ENCODE data around the gene PRKAG1.
A peak's percentile ranks its signal among the peaks of the same experiment; 100 is the strongest.

PRKAG1 gene

DNA sequence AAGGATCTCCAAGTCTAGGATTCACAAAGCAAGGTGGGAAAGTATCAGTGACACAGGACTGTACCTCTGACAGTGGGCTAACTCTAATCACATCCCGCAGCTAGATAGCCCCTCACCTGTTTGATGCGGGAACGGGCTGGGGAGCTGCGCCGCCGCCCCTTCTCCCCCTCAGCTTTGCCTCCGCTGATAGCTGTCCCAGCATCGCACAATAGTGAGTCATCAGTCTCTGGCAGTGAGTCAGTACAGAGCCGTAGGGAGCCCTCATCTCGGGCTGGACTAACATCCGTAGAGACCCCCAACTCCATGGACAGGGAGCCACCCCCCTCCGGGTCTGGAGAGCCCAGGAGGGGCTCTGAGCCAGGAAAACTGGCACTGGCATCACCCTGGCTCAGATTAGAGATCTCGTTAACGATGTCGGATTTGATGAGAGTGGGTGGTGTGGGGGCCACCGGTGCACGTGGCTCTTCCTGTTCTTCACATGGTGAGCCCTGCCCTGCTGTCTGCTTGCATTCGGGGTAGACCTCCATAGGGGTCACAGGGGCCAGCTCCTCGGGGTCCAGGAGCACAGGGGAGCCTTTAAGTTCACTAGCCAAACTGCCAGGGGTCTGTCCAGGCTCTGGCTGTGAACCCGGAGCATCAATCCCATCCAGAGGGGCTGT lies 31.1 kb upstream of the PRKAG1 start:
- no CpG with 5 or more reads among the region's 20 CpGs for WGBS (ENCODE audit: insufficient coverage, insufficient read length)
- Histone ChIP-seq H3K36me3 (ENCODE audit: control insufficient read depth, insufficient read depth, low read length) (peaks cover 77% of the 10 kb centered on the region), H3K27me3 (ENCODE audit: control insufficient read depth, insufficient read depth, low read length) (no peaks in the 10 kb centered on the region), H3K27ac (ENCODE audit: low read length) (no peak overlapping the region), H3K9me3 (ENCODE audit: control insufficient read depth, insufficient read depth, low read length) (no peaks in the 10 kb centered on the region), H3K4me1 (ENCODE audit: control insufficient read depth, insufficient read depth, low read length) (no peaks in the 10 kb centered on the region), H3K4me3 (ENCODE audit: low read length) (no peak overlapping the region)
- DNase-seq (ENCODE audit: low read depth, low spot score) = no peak

DNA sequence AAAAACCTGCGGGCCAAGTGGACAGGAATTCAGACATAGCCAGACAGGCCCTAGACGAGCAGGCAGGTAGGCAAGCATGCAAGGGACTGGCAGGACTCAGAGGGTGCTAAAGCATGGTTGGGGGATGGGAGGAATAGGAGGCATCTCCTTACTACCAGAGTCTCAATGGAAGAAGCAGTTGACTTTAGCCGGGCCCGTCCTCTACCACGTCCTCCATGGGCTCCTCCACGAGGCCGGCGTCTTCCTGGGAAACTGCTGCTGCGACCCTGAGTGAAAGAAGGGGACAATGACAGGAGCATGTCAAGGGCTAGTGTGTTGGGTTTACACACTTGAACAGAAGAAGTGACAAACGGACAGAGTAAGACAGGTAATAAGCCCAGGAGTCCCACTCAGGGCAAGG lies 30.4 kb upstream of the PRKAG1 start:
- WGBS (ENCODE audit: insufficient coverage, insufficient read length) = no CpG with 5 or more reads among the region's 10 CpGs
- no peak overlapping the region for H3K4me3 ChIP-seq (ENCODE audit: low read length)
- no peaks in the 10 kb centered on the region for H3K9me3 ChIP-seq (ENCODE audit: control insufficient read depth, insufficient read depth, low read length)
- no peak overlapping the region for H3K27ac ChIP-seq (ENCODE audit: low read length)
- H3K4me1 ChIP-seq (ENCODE audit: control insufficient read depth, insufficient read depth, low read length) = no peaks in the 10 kb centered on the region
- no peaks in the 10 kb centered on the region for H3K27me3 ChIP-seq (ENCODE audit: control insufficient read depth, insufficient read depth, low read length)
- DNase-seq (ENCODE audit: low read depth, low spot score) = no peak
- H3K36me3 ChIP-seq (ENCODE audit: control insufficient read depth, insufficient read depth, low read length) = peaks cover 77% of the 10 kb centered on the region

DNA sequence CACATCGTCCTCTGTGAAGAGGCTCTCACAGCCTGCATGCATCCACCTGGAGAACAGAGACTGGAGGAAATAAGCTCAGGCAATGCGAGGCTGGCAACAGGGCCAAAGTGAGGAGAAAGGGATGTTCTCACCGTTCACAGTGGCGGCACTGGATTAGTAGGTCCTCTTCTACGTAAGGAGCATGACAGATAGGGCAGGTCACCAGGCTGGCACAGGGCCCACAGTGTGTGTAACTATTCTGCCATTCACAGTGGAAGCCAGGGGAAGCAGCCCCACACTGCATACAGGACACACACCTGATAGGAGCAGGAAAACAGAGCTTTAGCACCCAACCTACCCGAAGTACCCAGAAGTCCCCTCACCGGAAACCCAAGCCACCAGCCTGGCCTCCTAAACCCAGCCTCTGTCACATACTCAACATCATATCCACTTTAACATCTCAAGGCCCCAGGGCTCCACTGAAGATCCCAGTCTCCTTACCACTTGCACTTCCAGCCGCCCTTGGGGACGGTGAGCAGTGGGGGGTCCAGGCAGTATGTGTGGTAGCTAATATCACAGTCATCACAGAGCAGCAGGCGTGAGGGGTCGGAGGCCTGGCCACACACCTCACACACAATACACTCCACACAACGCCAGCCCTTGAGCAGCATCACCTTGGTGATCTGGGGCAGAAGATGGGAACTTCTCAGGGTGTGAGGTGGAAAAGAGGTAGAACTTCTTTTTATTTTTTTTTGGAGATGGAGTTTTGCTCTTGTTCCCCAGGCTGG lies 27.7 kb upstream of the PRKAG1 start:
- H3K4me1 ChIP-seq (ENCODE audit: control insufficient read depth, insufficient read depth, low read length) = no peaks in the 10 kb centered on the region
- peaks cover 76% of the 10 kb centered on the region for H3K36me3 ChIP-seq (ENCODE audit: control insufficient read depth, insufficient read depth, low read length)
- H3K4me3 ChIP-seq (ENCODE audit: low read length) = no peak overlapping the region
- DNase-seq (ENCODE audit: low read depth, low spot score) = no peak
- H3K27ac ChIP-seq (ENCODE audit: low read length) = no peak overlapping the region
- H3K9me3 ChIP-seq (ENCODE audit: control insufficient read depth, insufficient read depth, low read length) = no peaks in the 10 kb centered on the region
- no peaks in the 10 kb centered on the region for H3K27me3 ChIP-seq (ENCODE audit: control insufficient read depth, insufficient read depth, low read length)
- WGBS (ENCODE audit: insufficient coverage, insufficient read length) = no CpG with 5 or more reads among the region's 12 CpGs

DNA sequence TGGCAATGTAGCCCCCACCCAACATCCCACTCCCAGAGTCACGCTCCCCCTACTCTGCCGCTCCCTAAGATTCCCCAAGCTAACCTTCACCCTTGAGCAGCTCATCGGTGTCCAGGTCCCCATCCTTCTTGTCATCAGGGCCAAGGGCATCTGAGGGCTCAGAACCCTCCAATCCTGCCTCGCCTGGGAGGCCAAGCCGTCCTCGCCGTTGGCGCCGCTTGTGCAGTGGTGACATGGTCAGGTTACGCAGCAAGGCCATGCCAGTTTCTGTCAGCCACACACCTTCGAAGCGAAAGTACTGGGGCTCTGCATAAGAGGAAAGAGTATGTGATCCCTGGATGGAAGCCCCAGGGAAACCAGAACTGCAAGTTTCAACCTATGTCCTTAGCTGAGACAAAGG lies 26.1 kb upstream of the PRKAG1 start:
- Histone ChIP-seq H3K9me3 (ENCODE audit: control insufficient read depth, insufficient read depth, low read length) (no peaks in the 10 kb centered on the region), H3K4me1 (ENCODE audit: control insufficient read depth, insufficient read depth, low read length) (no peaks in the 10 kb centered on the region), H3K4me3 (ENCODE audit: low read length) (no peak overlapping the region), H3K27ac (ENCODE audit: low read length) (no peak overlapping the region), H3K36me3 (ENCODE audit: control insufficient read depth, insufficient read depth, low read length) (peaks cover 72% of the 10 kb centered on the region), H3K27me3 (ENCODE audit: control insufficient read depth, insufficient read depth, low read length) (no peaks in the 10 kb centered on the region)
- WGBS (ENCODE audit: insufficient coverage, insufficient read length) = no CpG with 5 or more reads among the region's 12 CpGs
- no peak for DNase-seq (ENCODE audit: low read depth, low spot score)

DNA sequence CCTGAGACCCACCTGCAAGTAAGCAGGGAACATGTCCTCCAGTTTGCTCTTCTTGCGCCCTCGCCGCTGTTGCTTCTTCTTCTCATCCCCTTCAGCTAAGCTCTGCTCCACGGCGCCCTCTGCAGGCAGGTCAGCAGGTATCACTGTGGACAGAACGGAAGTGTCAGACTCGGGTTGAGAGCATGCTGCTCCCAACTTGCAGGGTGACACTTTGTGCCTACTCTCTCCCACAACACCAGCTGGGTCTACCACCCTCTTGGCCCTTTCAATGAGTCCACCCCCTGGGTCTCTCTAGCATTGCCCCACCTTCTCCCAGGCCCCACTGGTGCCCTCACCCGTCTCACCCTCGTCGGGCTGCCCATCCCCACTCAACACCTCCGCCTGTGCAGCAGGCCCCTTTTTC lies 25.3 kb upstream of the PRKAG1 start:
- Histone ChIP-seq H3K4me3 (ENCODE audit: low read length) (no peak overlapping the region), H3K27ac (ENCODE audit: low read length) (no peak overlapping the region), H3K27me3 (ENCODE audit: control insufficient read depth, insufficient read depth, low read length) (no peaks in the 10 kb centered on the region), H3K9me3 (ENCODE audit: control insufficient read depth, insufficient read depth, low read length) (no peaks in the 10 kb centered on the region), H3K4me1 (ENCODE audit: control insufficient read depth, insufficient read depth, low read length) (no peaks in the 10 kb centered on the region), H3K36me3 (ENCODE audit: control insufficient read depth, insufficient read depth, low read length) (peaks cover 72% of the 10 kb centered on the region)
- DNase-seq (ENCODE audit: low read depth, low spot score) = peak; percentile 25
- WGBS (ENCODE audit: insufficient coverage, insufficient read length) = no CpG with 5 or more reads among the region's 11 CpGs

DNA sequence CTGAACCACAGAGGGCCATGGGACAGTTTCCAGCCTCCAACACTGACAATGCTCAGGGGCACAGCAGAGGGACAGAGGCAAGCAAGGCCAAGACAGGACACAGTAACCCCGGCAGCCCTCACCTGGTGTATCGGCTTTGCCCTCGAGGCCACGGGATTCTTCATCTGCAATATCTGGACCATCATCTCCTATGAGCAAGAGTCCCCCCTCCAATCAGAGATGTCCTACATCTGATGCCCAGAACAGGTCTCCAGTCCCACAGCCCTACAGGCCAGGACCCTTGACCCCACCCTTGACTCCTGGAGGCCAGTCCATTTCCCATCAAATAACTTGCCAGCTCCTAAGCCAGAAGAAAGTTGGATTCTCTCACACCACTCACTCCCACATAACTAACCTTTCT lies 24.7 kb upstream of the PRKAG1 start:
- DNase-seq (ENCODE audit: low read depth, low spot score) = no peak
- Histone ChIP-seq H3K36me3 (ENCODE audit: control insufficient read depth, insufficient read depth, low read length) (peaks cover 71% of the 10 kb centered on the region), H3K27me3 (ENCODE audit: control insufficient read depth, insufficient read depth, low read length) (no peaks in the 10 kb centered on the region), H3K27ac (ENCODE audit: low read length) (no peak overlapping the region), H3K4me1 (ENCODE audit: control insufficient read depth, insufficient read depth, low read length) (no peaks in the 10 kb centered on the region), H3K9me3 (ENCODE audit: control insufficient read depth, insufficient read depth, low read length) (no peaks in the 10 kb centered on the region), H3K4me3 (ENCODE audit: low read length) (no peak overlapping the region)
- no CpG with 5 or more reads among the region's 4 CpGs for WGBS (ENCODE audit: insufficient coverage, insufficient read length)

DNA sequence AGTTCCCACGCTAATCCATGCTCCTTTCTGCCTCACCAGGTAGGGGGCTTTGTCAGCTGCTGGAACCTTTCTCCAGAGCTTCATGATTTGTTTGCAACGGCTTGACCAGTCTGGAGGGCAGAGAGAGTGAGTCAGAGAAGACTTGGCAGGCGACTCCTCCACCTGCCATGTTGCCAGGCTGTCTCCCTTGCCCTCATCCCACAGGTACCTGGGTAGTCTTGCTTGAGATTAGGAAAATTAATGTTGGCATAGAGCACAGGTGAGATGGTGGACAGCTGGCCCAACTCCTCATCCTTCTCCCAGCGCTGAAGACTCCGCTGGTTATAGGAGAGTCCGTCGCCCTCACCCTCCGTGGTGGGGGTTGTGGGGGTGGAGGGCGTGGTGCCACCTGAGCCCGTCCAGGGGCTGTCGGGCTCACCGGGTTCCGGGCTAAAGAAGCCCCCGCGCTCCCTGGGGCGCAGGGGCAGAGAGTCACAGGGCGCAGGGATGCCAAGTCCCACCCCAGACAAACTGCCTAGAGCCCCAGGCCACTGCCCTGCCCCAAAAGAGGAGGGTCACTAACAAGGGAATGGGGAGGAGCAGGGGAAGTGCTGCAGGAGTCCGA lies 23.4 kb upstream of the PRKAG1 start:
- DNase-seq (ENCODE audit: low read depth, low spot score) = no peak
- Histone ChIP-seq H3K4me1 (ENCODE audit: control insufficient read depth, insufficient read depth, low read length) (no peaks in the 10 kb centered on the region), H3K36me3 (ENCODE audit: control insufficient read depth, insufficient read depth, low read length) (peaks cover 79% of the 10 kb centered on the region), H3K27me3 (ENCODE audit: control insufficient read depth, insufficient read depth, low read length) (no peaks in the 10 kb centered on the region), H3K9me3 (ENCODE audit: control insufficient read depth, insufficient read depth, low read length) (no peaks in the 10 kb centered on the region), H3K4me3 (ENCODE audit: low read length) (no peak overlapping the region), H3K27ac (ENCODE audit: low read length) (no peak overlapping the region)
- WGBS (ENCODE audit: insufficient coverage, insufficient read length) = no CpG with 5 or more reads among the region's 18 CpGs

DNA sequence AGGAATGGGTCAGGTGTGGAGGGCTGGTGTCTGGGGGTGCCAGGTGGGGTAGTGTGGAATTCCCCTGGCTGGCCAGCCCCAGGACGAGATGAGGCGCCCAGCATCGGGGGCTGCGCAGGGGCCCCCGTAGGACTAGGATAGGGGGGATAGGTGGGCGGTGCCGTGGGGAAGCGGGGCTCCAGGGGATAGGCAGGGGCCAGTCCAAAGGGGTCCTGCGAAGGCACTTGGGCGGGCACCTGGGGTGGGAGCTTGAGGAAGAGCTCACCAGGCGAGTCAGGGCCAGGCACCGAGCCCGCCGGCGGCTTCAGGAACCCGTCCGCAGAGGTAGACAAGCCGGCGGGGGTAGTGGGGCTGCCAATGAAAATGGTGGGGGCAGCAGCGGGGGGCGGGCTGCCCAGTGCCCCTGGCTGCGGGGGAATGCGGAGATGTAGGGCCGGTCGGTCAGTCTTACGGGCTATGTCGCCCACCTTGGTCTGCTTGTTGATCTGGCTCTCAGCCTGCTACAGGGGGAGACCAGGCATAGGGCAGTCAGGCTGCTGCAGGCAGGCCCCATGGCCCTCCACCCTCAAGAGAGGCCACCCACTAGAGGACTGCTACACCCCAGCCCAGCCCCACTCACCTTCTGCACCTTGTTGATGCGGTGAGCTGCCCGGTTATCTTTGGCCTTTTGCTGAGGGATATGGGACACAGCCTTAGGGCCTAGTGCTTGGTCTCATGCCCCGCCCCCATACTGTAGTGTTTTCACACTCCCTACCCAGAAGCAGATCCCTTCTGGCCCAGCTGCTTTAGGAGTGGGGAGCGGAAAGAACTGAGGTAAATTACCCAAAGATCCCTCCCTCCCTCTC lies 22.7 kb upstream of the PRKAG1 start:
- Histone ChIP-seq H3K9me3 (ENCODE audit: control insufficient read depth, insufficient read depth, low read length) (no peaks in the 10 kb centered on the region), H3K27ac (ENCODE audit: low read length) (no peak overlapping the region), H3K36me3 (ENCODE audit: control insufficient read depth, insufficient read depth, low read length) (peaks cover 77% of the 10 kb centered on the region), H3K27me3 (ENCODE audit: control insufficient read depth, insufficient read depth, low read length) (no peaks in the 10 kb centered on the region), H3K4me1 (ENCODE audit: control insufficient read depth, insufficient read depth, low read length) (no peaks in the 10 kb centered on the region), H3K4me3 (ENCODE audit: low read length) (no peak overlapping the region)
- no peak for DNase-seq (ENCODE audit: low read depth, low spot score)
- no CpG with 5 or more reads among the region's 31 CpGs for WGBS (ENCODE audit: insufficient coverage, insufficient read length)

DNA sequence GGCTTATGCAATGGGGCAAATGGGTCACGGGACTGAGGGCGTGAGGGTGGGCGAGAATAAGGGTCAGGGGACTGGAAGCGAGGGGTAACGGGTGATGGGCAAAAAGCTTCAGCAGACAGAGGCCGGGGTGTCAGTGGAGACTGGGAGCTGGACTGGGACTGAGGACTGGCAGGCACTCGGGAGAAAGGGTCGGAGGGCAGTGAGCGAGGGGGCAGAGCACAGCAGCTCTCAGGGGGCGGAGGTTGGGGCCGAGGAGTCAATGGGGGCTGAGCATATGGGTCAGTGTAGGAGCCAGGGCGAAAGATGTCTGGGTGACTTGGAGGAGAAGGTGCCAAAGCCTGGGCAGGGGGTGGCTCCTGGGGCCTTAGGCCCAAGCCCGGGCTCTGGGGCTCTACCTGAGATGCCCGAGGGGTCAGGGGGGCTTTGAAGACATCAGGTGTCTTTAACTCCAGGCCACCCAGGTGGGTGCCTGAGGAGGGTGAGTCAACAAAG lies 21.8 kb upstream of the PRKAG1 start:
- no peaks in the 10 kb centered on the region for H3K9me3 ChIP-seq (ENCODE audit: control insufficient read depth, insufficient read depth, low read length)
- H3K27ac ChIP-seq (ENCODE audit: low read length) = no peak overlapping the region
- no peaks in the 10 kb centered on the region for H3K27me3 ChIP-seq (ENCODE audit: control insufficient read depth, insufficient read depth, low read length)
- no peak overlapping the region for H3K4me3 ChIP-seq (ENCODE audit: low read length)
- WGBS (ENCODE audit: insufficient coverage, insufficient read length) = no CpG with 5 or more reads among the region's 14 CpGs
- H3K4me1 ChIP-seq (ENCODE audit: control insufficient read depth, insufficient read depth, low read length) = no peaks in the 10 kb centered on the region
- peaks cover 71% of the 10 kb centered on the region for H3K36me3 ChIP-seq (ENCODE audit: control insufficient read depth, insufficient read depth, low read length)
- DNase-seq (ENCODE audit: low read depth, low spot score) = no peak
